ENCODE results near the gene SYCP3.
A peak's percentile ranks its signal among the peaks of the same experiment; 100 is the strongest.
"Not testable (repeated sequence)": the region's sequence is repeated elsewhere in the genome, so short reads cannot be mapped to it uniquely, and the experiment has no call there.

SYCP3 gene

DNA sequence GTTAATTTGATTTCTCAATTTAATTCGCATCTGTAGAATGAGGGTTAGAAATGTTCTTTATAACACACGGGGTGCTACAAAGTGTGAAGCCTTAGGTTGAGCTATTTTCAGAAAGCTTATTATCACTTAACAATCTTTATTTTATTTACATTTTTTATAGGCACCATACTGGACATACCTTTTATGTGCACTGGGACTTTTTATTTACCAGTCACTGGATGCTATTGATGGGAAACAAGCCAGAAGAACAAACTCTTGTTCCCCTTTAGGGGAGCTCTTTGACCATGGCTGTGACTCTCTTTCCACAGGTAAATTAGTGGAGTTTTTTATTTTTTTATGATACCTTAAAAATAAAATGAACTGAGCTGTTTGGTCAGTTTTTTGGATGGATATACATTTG lies 25.3 kb downstream of the SYCP3 start:
- DNase-seq (ENCODE audit: low read depth, low spot score) = no peak

DNA sequence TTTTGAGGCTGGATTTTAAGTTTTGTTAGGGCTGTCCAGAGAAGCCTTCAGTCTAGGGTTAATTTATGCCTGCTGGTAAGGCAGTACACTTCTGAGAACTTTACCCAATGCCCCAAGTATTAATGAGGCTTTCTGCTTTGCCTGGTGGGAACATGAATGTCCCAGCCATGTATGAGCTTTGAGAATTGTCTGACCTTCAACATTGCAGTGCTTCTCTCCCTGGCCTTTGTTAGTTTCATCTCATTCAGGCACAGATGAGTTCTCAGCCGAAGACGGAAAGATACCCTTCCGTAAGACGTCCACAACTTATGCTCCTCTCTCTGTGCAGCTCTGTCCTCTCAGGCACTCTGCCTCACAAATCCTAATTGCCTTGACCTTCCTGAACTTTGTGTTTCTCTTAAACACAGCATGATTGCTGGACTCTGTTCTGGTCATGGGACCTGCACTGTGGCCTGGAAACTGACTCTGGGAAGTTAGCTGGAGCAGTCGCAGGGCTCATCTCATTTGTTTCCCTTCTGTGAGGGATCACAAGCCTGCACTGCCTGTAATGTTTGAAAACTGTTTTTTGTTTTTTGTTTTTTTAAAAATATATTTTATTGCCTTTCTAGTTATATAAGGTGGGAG lies 26.1 kb downstream of the SYCP3 start:
- DNase-seq (ENCODE audit: low read depth, low spot score) = no peak

DNA sequence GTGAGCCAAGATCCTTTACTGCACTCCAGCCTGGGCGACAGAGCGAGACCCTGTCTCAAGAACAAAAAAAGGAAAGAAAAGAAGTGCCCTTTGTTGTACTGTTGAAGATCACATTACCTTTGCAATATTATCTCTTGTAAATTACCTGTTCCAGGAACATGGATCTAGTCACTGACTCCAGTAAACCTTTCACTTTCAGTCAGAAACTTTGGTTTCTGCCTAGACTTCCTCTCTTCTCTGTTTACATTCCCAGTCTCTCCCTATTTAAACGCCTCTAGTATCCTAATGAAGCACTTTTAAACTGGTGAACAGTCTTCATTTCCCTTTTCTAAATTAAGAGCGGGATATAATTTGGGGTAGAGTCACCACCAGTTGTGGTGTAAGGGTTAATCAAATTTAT lies 29.0 kb downstream of the SYCP3 start:
- no peak for DNase-seq (ENCODE audit: low read depth, low spot score)

DNA sequence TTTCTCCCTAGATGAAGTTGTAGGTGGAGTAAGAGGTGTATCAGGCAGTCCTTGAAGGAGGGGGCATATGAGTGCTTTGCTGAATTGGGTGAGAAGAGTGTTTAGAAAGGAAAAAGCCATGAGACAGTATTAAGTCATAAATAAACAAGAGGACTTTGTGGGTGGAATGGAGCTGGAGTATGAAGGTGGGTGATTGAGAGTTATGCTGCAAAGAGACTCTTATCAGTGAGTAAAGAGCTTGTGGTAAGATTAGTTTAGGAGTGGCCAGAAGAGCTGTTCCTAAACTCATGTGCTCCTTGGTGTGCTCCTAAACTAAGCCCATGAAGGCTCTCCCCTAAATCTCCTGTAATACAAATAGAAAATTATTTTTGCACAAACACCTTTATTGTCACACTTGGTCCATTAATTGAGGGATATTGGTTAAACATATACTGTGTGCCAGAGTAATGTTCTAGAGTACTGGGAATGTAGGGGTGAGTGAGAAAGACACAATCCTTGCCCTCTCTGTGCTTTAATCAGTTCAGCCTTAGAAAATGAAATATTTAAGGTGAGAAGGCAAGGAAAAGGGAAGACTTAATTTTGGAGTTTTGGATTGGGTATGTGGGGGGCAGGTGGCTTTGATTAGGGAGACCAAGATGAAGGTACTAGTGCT lies 32.0 kb downstream of the SYCP3 start:
- no peak for DNase-seq (ENCODE audit: low read depth, low spot score)

DNA sequence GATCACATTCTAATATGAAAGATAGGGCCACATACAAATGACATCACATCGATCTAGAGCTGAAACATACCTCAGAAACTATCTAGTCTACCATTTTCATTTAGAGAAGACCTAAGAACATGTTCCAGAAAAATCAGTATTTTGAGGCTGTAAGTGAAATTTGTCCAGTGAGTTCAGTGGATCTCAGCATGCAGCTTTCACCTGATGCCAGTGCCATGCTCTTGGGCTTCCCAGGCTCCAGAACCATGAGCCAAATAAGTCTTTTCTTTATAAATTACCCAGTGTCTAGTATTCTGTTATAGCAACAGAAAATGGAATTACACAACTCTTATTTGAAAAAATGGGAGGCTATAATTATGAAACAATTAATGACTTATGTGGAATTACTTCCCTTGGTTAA lies 32.9 kb downstream of the SYCP3 start:
- no peak for DNase-seq (ENCODE audit: low read depth, low spot score)

DNA sequence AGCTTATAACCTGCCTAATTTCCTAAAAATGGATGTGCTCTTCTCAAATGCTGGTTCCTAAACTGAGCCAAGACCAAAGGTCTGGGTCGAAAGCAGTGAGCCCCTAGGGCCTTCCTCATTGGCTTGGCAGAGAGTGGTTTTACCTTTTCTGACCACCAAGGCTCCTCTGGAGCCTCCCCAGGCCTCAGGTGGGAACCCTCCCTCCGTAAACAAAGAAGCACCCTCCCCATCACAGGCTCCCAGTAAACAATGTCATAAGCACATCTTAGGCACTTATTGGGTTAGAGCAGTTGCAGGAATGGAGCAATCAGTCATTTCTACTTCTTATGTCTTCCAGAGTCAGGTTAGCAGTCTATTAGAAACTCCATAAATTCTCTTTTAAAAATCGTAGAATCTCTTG lies 35.8 kb downstream of the SYCP3 start:
- DNase-seq (ENCODE audit: low read depth, low spot score) = no peak

DNA sequence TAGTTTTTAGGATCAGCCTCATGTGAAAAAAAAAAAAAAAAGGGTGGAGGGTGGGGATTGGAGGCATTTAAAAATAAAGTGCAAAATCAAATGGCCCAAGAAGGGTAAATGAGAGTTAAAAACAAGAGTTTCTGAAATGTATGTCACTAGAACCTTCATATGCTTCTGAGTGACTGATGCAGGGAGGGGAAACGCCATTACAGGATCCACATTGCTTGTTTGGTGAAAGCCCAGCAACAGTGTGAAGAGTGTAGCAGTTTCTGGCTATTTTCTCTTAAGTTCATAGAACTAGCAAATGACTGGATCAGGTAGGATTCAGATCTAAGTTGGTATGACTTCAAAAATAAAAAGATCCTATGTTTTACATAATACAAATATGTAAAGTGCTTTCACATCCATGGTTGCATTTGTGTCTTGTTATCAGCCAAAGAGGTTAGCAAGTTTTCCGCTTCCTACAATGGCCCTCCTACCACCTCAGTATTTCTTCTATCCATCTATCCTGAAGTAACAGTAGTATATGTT lies 38.9 kb downstream of the SYCP3 start:
- DNase-seq (ENCODE audit: low read depth, low spot score) = no peak

DNA sequence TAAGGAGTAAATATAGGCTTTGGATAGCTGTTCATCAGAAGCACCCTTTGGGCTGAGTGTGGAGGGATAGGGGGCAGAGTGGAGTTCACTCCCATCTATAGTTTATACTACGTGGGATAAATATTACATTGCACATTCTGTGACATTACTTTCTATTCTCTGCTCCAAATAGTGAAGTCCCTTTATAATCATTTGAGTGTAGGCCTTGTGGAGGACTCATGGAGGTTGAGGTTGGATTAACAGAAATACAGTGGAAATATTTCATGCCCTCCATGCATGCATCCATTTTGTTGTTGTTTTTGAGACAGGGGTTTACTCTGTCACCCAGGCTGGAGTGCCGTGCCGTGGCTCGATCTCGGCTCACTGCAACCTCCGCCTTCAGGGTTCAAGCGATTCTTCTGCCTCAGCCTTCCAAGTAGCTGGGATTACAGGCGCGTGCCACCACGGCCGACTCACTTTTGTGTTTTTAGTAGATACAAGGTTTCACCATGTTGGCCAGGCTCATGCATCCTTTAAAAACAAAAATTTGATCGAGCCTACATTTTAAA lies 40.4 kb downstream of the SYCP3 start:
- DNase-seq (ENCODE audit: low read depth, low spot score) = no peak

DNA sequence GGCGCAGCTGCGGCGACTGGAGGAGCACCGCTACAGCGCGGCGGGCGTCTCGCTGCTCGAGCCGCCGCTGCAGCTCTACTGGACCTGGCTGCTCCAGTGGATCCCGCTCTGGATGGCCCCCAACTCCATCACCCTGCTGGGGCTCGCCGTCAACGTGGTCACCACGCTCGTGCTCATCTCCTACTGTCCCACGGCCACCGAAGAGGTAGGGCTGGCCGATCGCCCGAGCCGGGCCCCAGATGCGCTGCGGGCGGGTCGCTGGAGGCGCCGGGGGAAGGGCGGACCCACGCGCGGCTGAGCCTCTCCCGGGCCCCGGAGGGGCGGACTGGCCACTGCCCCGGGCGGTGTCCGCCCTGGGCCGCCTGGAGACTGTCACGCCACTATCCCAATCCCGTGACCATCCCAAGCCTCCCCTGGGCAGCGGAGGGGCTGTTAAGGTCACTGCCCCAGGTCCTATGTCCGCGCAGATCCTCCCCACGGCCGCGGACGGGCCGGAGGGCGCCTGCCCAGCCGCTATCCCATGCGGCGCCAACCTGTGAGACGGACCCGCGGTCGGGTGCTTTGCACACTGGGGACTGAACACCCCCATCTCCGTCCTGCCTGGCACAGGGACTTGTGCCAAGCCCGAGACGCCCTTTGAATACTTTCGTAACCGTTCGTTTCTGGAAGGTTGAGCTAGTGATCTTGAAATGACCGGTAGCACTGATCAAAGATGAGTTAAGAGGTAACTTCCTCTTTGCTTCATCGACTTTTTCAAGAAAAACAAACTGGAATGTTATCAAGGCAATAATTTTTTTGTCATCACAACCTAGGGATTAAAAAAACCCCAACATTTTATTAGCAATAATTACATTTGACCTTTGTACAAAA lies 41.1 kb downstream of the SYCP3 start:
- DNase-seq (ENCODE audit: low read depth, low spot score) = no peak

DNA sequence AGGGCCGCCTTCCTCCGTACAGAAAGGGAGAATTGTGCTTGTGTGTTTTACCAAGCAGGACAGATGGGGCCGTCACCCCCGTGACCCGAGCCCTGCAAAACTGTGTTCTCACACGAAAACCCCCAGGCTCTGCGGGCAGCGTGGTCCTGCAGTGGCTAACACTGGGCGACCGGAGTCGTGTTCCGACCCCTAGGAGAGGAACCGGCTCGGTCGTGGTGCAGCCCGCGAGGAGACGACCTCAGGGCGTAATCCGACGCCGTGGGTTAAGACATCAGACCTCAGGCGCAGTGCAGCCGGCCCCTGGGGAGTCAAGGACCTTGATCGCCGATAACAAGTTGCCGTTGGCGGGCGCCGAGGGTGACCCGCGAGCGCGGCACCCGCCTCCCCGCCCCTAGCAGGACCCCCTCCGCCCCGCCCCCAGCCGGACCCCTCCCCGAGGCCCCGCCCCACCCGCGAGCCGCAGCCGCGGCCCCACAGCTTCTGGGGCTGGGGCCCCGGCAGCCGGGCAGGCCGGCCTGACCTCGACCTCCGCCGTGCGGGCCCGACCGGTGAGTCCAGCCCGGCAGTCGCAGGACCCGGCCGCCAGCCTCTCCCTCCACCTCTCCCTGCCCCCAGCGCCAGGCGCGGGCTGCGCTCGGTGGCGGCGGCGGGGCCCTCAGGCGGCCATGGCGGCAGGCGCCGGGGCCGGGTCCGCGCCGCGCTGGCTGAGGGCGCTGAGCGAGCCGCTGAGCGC lies 41.9 kb downstream of the SYCP3 start, which contains the start of gene CHPT1:
Gene CHPT1, plus strand, starts transcription at position 444 of the 733 bp plus-strand sequence. Its CDS starts 222 bp downstream, at position 666.
- peak; percentile 23 for DNase-seq (ENCODE audit: low read depth, low spot score)

DNA sequence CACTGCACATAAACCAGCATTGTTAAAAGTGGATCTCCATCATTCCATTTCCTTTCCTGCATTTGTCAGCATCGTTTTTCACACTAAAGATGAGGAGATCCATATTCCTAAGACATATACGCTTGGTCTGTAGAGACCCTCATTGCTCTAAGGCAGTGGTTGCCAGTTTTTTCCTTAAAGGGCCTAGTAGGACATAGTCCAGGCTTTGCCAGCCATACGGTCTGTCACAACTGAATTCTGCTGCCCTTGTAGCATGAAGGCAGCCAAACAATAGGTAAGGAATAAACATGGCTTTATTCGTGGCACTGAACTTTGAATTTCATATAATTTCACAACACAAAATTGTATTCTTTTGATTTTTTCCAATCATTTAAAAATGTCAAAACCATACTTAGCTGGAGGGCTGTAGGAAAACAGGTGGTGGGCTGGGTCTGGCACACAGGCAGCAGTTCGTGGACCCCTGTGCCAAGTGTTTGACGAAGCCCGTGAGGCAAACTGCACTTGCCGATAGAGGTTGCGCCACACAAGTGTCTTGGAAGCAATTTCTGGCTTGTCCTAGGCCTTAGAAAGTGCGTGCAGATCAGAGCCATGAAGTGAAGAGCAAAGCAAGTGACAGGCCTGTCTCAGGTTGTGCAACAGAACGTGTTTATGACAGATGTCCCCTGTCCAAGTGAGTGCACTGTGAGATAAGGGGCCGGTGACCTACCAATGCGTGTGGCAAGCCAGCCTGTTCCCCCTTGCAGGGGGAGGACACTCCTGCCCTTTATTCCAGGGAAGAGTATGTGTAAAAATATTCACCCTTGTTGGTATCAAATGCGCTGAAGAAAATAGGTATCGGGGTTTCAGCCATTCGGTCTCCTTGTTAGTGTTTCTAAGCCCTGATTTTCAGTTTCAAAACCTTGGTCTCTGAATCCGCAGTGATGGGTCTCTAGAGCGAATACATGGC lies 42.7 kb downstream of the SYCP3 start:
- no peak for DNase-seq (ENCODE audit: low read depth, low spot score)

DNA sequence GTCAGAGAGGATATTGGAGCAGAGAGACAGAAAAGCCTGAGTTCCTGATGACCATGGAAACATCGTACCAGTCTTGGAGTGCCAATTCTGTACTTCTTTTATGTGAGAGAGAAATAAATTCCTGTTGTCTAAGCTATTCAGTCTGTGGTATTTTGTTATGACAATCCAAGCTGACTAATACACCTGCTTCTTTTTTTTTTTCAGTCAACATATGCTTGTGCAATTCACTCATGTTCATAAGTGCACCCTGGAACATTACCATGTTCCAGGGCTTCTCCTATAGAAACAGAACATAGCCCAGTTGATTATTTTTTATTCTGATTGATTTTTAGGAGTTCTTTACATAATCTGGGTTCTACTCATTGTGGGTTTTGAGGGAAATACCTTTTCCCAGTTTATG lies 43.6 kb downstream of the SYCP3 start:
- no peak for DNase-seq (ENCODE audit: low read depth, low spot score)

DNA sequence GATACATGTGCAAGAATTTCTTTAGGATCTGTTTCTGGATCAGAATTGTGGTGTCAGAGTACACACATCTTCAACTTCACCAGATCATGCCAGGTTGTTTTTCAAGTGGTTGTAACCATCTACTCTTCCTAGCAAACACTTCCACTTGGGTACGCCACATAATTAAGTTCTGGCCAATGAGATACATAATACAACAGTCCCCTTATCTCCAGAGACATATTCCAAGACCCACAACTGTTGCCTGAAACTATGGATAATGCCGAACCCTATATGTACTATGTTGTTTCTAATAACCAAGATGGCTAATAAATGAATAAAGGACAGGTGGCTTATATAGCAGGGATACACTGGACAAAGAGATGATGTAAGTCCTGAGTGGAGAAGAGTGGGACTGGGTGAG lies 44.3 kb downstream of the SYCP3 start:
- DNase-seq (ENCODE audit: low read depth, low spot score) = no peak

DNA sequence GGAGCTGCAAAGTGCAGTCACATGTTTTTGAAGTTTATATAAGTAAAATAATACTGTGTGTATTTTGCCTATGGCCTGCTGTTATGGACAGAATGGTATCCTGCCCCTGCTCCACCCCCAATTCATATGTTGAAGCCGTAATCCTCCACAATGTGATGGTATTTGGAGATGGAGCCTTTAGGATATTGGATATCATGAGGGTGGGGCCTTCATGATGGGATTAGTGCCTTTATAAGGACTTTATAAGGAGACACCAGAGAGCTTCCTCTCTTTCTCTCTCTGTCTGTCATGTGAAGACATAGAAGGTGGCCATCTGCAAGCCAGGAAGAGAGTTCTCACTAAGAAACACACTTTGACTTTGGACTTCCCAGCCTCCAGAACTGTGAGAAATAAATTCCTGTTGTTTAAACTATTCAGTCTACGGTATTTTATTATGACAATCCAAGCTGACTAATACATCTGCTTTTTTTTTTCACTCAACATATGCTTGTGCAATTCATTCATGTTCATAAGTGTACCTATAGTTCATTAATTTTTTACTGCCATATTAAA lies 44.9 kb downstream of the SYCP3 start:
- DNase-seq (ENCODE audit: low read depth, low spot score) = no peak

DNA sequence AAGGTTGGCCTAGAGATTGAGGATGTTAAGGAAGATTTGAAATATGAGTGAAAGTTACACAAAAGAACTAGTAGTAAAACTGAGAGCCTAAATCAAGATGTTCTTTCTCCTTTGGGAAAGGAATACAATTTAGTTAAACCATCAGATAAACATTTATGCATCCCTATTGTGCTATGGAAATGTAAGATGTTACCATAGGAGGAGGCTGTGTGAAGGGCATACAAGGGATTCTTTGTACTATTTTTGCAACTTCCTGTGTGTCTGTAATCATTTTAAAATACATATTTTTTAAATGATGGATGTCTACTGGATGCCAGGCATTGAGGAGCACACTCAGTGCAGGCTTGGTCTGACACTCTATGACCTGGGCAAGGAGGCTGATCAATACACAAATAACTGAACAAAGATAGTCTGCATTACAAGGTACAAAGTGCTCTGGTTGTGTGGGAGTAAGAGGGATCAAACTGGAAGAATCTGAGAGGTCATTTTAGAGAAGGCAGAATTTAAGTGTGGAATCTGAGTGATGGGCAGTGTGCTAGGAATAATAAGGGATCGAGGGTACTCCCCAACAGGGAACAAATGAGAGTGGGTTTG lies 47.7 kb downstream of the SYCP3 start:
- DNase-seq (ENCODE audit: low read depth, low spot score) = no peak

DNA sequence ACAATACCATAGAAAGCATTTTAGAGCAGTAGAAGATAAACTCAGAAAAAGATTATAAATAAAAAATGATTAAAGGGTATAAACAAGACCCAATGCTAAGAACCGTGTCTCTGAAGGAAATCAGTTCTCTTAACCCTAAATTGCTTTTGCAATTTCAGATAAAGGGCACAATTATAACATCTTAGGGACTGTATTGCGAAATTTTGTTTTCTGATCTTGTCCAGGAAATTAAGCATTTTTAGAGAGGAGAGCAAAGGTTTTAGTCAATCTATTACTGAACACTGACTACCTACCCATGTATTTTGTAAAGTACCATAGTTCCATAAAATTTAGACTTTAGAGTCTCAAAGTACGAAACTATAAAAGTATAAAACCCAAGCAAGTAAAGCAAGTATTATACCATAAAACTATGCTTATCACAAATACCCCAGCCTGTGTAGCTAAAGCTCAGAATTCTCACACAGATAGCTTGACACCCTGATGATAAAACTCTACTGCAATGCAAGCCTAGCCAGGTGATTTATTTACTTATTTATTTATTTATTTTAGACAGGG lies 48.6 kb downstream of the SYCP3 start:
- no peak for DNase-seq (ENCODE audit: low read depth, low spot score)

DNA sequence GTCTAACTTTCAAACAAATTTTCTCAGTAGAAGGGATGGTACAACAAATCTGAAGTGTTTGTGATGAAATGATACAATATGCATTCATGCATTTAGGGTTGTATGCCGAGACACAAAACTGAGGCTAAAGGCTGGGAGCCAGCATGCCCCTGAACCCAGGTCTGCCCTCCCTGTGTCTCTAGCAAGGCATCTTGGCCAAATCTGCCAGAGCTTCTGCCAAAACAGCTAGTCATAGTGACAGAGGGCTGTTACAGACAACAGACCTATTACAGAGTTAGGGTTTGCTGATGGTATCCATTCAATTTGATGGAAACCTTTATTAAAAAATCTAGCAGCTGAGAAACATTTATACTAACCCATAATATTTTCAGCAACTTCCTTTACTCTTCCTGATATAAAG lies 53.1 kb downstream of the SYCP3 start:
- no peak for DNase-seq (ENCODE audit: low read depth, low spot score)

DNA sequence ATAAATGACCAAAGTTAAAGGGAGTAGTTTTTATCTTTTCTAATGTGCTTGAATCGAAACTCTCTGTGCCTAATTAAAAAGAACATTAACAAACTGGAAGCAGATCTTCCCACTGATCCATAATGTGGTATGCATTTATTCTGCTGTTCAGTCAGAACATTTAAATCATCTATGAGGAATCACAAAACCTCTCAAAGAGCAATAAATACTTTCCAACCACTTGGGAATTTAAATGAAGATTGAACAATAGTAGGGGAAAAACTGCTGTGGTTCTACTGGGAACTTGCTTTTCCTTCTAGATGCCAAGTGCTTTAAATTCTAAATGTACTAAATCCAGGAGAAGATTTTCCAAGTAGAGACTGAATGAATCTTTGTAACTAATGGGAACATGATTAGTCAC lies 54.2 kb downstream of the SYCP3 start:
- no peak for DNase-seq (ENCODE audit: low read depth, low spot score)

DNA sequence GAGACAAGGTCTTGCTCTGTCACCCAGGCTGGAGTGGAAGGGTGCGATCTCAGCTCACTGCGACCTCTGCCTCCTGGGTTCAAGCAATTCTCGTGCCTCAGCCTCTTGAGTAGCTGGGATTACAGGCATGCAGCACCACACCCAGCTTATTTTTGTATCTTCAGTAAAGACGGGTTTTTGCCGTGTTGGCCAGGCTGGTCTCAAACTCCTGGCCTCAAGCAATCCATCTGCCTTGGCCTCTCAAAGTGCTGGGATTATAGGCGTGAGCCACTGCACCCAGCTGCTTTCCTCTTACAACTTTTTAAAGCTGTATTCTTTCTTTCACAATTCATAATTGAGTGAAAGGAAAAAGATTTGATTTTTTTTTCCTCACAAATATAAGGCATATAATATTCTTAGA lies 57.6 kb downstream of the SYCP3 start:
- not testable (repeated sequence) for DNase-seq (ENCODE audit: low read depth, low spot score)
